ENCODE results near the gene CCNT2. TPM values are rescaled to one million over a fixed set of nuclear protein-coding genes. Genes with fewer than 3 reads are reported as not detected.
"Not testable (repeated sequence)": the region's sequence is repeated elsewhere in the genome, so short reads cannot be mapped to it uniquely, and the experiment has no call there.

The CCNT2 gene
- total RNA-seq, 1 donor from 2014 or later = 19.2 TPM

- peak; percentile 2 for ATAC-seq
These were observed 954 bp downstream of the CCNT2 start for GRCh38 chr2:134919341-134920210.

DNA sequence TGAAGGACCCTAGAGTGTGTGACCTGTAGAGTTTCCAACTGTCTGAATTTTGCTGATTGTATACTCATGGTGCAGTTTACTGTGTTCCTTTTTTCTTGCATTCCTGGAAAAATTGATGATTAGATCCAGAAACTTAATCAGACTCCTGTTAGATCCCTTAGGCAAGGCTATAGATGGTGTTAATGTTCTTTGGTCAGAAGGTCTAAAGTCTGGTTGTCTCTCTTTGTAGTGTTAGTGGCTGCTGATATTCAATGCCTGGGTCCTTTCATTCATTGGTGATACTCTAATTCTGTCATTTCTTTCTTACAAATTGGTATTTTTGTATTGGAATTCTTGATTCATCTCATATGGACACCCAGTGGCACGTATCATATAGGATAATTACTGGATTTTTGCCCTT, 6.3 kb downstream of the CCNT2 start:
- no peak for ATAC-seq

GRCh38 chr2:134926231-134926931, 7.8 kb downstream of the CCNT2 start:
- ATAC-seq = no peak

- peak; percentile 69 for ATAC-seq
These were observed 8.6 kb downstream of the CCNT2 start for GRCh38 chr2:134927195-134927594.

- no peak for ATAC-seq
These were observed 14.4 kb downstream of the CCNT2 start for GRCh38 chr2:134932864-134933526.

DNA sequence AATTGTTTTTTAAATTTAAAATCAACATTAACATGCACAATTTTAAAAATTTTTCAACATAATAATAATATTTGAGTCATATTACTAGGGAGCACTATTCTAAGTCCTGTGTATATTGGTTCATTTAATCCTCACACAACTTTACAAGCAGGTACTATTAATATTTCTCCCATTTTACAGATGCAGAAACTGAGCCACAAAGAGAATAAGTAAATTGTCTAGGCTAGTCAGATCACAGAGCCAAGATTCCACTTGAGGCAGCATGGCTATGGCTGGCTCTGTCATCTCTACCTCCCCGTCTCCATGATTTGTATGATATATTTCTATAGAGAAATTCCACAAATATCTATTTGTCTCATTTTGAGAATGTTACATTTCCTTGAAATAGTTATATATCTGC, 15.1 kb downstream of the CCNT2 start:
- ATAC-seq = no peak

DNA sequence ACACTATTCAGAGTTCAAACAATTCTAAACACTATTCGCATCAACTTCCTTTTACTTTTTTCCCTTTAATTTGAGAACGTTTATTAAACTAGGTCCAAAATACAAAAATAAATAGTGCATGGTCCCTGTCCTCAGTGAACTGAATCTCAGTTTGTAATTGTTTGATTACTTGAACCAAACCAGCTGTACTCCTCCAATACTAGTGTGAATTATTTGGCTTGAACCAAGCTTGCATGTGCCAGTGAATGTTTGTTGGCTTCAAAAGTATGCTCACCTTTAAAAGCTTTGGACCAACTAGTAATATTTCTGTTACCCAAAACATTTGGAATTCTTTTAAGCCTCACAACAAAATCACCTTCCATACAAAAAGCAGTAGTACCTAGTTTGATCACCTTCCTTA, 15.5 kb downstream of the CCNT2 start:
- ATAC-seq = no peak

DNA sequence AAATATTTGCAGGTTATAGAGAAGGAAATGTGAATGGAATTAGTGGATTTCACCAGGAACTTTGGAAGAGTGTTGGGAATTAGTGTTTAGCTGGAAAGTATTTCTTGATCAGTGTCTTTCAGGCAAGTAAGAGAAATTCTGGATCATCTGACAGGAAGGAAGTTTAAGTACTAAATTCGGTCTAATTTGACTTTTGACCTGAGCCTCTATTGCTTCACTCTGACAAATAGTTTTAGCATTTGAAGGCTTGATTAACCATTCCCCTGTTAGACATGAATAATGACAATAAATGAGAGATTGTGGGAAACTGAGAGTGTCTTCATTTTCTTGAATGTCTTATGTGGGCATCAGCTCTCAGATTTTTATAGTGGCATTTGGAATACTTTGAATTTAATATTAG, 16.0 kb downstream of the CCNT2 start:
- ATAC-seq = no peak

GRCh38 chr2:134936691-134937090, 18.1 kb downstream of the CCNT2 start:
- no peak for ATAC-seq

- ATAC-seq = no peak
These were observed 24.9 kb downstream of the CCNT2 start for GRCh38 chr2:134943540-134943939.

DNA sequence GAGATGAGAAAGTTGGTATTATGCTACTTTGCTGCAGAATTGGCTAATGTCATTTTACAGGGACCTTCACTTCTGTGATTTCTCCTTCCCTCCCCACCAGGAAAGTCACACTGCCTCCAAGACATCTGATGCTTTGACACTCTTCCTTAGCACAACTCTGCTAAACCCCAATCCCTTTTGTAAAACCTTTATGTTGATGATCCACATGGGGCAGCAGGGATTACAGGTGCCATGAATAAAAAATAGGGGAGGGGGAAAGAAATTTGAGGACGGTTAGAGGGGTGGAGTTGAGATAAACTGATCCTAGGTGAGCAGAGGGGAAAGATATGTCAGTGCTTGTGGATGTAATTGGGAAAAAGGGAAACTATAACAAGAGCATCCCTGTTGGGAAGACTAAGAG, 26.4 kb downstream of the CCNT2 start:
- ATAC-seq = no peak

DNA sequence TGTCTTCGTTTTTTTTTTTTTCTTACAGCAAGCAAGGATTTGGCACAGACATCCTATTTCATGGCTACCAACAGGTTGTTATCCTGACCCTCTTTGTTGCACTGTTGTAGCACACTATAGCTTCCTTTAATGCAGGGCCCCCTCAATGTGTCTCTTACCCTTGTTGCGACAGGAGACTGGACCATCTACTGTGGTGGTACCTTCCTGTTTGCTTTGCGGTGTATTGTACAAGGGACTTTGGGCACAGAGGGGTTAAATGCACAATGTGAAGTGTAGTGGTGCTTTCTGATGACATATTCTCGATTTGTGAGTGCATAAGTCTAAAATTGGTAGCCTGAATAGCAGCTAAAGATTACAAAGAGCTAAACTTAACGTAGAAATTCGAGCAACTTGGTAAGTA, 27.5 kb downstream of the CCNT2 start:
- no peak for ATAC-seq

- no peak for ATAC-seq
These were observed 31.5 kb downstream of the CCNT2 start for GRCh38 chr2:134949981-134950708.

- ATAC-seq = no peak
These were observed 32.3 kb downstream of the CCNT2 start for GRCh38 chr2:134950886-134951285.

- no peak for ATAC-seq
These were observed 34.0 kb downstream of the CCNT2 start for GRCh38 chr2:134952608-134953007.

DNA sequence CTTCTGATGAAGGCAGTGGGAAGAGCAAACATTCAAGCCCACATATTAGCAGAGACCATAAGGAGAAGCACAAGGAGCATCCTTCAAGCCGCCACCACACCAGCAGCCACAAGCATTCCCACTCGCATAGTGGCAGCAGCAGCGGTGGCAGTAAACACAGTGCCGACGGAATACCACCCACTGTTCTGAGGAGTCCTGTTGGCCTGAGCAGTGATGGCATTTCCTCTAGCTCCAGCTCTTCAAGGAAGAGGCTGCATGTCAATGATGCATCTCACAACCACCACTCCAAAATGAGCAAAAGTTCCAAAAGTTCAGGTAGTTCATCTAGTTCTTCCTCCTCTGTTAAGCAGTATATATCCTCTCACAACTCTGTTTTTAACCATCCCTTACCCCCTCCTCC, 35.4 kb downstream of the CCNT2 start:
- no peak for ATAC-seq

- no peak for ATAC-seq
These were observed 37.1 kb downstream of the CCNT2 start for GRCh38 chr2:134955744-134956143.

DNA sequence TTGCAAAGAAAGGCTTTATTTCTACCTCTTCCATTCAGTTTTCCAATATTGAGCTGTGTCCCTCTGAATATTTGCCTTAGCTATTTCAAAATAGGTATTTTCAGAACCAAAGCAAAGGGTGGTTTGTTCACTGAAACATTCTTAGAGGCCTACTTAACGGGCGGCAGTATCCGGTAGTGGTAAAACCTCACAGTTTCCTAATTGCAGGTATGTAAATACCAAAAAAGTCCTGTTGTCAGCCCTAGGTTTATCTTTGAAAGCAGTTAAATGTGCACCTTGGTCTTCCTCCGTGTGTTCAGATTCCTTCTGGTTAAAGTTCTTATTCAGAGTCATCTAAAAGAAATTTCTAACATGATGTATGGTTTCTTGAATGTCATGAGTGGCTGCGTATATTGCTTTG, 38.9 kb downstream of the CCNT2 start:
- no peak for ATAC-seq

DNA sequence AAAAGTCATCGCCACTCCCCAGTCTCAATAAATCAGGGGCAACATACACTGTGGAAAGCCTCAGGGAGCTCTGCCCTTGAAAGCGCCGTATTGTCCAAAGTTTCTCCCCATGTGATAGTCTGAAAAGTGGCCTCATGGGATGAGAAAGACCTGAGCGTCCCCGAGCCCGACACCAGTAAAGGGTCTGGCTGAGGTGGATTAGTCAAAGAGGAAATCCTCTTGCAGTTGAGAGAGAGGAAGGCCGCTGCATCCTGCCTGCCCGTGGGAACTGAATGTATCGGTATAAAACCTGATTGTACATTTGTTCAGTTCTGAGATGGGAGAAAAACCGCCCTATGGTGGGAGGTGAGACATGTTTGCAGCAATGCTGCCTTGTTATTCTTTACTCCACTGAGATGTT, 48.5 kb downstream of the CCNT2 start:
- not testable (repeated sequence) for ATAC-seq

DNA sequence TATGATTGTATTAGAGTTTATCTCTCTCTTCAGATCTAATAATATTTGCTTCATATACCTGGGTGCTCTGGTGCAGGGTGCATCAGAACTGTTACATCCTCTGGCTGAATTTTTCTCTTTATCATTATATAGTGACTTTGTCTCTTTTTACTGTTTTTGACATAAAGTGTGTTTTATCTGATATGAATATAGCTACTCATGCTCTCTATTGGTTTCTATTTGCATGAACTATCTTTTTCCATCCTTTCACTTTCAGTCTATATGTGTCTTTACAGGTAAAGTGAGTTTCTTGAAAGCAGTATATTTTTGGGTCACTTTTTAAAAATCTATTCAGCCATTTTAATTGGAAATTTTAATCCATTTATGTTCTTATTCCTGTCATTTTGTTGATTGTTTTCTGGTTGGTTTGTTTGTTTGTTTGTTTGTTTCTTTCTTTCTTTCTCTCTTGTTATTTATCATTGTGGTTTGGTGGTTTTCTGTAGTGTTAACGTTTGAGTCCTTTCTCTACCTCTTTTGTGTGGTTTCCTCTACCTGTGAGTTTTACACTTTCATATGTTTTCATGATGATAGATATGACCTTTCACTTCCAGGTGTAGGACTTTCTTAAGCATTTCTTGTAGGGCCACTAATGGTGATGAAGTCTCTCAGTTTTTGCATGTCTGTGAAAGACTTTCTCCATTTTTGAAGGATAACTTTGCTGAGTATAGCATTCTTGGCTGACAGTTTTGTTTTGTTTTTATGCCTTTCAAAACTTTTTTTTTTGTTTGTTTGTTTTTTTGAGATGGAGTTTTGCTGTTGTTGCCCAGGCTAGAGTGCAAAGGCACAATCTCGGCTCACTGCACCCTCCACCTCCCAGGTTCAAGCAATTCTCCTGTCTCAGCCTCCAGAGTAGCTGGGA, 54.9 kb downstream of the CCNT2 start:
- no peak for ATAC-seq

DNA sequence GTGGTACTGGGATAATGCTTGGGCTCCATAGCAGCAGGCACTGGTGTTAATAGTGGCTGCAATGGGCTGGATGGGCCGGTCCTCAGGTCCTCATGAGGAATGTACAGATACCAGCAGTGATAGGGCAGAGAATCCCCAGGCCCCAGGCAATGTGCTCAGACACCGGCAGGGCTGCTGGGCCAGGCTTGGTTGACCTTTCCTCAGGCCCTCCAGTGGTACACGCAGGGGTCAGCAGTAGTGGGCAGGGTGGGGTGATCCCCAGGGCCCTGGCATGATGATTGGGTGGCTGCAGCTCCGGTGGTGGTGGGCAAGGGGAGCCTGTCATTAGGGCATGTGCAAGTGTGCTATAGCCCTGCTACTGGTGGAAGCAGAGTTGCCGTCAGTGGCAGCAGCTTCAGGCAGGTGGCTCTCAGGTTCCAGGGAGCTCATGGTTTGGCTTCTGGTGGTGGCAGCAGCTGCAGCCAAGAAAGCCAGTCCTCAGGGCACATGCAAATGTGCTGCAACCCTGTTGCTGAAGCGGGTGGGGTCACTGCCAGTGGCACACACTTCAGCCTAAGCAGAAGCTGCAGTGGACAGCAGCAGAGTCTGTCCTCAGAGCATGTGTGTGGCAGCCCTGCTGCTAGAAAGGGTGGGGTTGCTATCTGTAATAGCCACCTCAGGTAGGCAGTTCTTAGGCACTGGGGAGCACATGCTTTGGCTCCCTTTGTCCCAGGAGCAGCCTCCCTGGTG, 56.8 kb downstream of the CCNT2 start:
- ATAC-seq = no peak

All from esophagus mucosa (tissue), 1 donor.